Fibroblast of lung (primary cell): ENCODE measurements around the gene CCDC78. TPM values are rescaled to one million over a fixed set of nuclear protein-coding genes. Genes with fewer than 3 reads are reported as not detected.
"Not testable (repeated sequence)": the region's sequence is repeated elsewhere in the genome, so short reads cannot be mapped to it uniquely, and the experiment has no call there.

Experiments
- DNase-seq, 2 donors: peaks; one replicate each; pipeline versions ENCODE4 v3.0.0 to v3.0.0-alpha.2; 2010; ENCODE audit warnings: low read depth in 2 of 2
- H2AFZ ChIP-seq: 2 replicates; pipeline ENCODE4 v1.5.1; 2012; ENCODE audit warnings: low read length, control low read depth, inconsistent platforms
- H3K27ac ChIP-seq: 2 replicates; pipeline ENCODE4 v1.5.1; 2011; ENCODE audit warnings: low read length, control low read depth; ENCODE audit not compliant: insufficient read depth
- H3K27me3 ChIP-seq: 2 replicates; pipeline ENCODE4 v1.5.1; 2011; ENCODE audit warnings: mild to moderate bottlenecking, low read length; ENCODE audit not compliant: control insufficient read depth, insufficient read depth
- H3K36me3 ChIP-seq: 2 replicates; pipeline ENCODE4 v1.5.1; 2011; ENCODE audit warnings: low read length; ENCODE audit not compliant: control insufficient read depth, insufficient read depth
- H3K4me1 ChIP-seq: 2 replicates; pipeline ENCODE4 v1.5.1; 2011; ENCODE audit warnings: low read length; ENCODE audit not compliant: control insufficient read depth, insufficient read depth; ENCODE audit errors: extremely low read depth
- H3K4me2 ChIP-seq: 2 replicates; pipeline ENCODE4 v1.5.1; 2011; ENCODE audit warnings: low read length, control low read depth; ENCODE audit not compliant: insufficient read depth; ENCODE audit errors: extremely low read depth
- H3K4me3 ChIP-seq, 4 experiments: fragments of 200-600 bp in 1 of 4; sonication (generic) in 1 of 4; replicated peaks in 1 of 4; 2 replicates each; pipeline ENCODE4 v1.5.1; 2011 to 2016; ENCODE audit warnings: low read length in 4 of 4, low read depth in 3 of 4, mild to moderate bottlenecking in 3 of 4, control low read depth in 2 of 4, inconsistent platforms in 1 of 4, mixed read lengths in 1 of 4; ENCODE audit not compliant: insufficient read depth in 1 of 4; ENCODE audit errors: control extremely low read depth in 1 of 4
- H3K79me2 ChIP-seq: 2 replicates; pipeline ENCODE4 v1.5.1; 2012; ENCODE audit warnings: mild to moderate bottlenecking, low read length, inconsistent platforms; ENCODE audit not compliant: control insufficient read depth, insufficient read depth
- H3K9ac ChIP-seq: 2 replicates; pipeline ENCODE4 v1.5.1; 2011; ENCODE audit warnings: mild to moderate bottlenecking, low read length, control low read depth; ENCODE audit not compliant: insufficient read depth
- H3K9me3 ChIP-seq: 2 replicates; pipeline ENCODE4 v1.5.1; 2012; ENCODE audit warnings: low read depth, low read length; ENCODE audit not compliant: control insufficient read depth, insufficient read depth
- H4K20me1 ChIP-seq: 2 replicates; pipeline ENCODE4 v1.5.1; 2011; ENCODE audit warnings: low read length; ENCODE audit not compliant: control insufficient read depth, insufficient read depth; ENCODE audit errors: extremely low read depth
- EZH2 ChIP-seq: IDR thresholded peaks from 2 replicates; pipeline ENCODE4 v1.5.1; 2012; ENCODE audit warnings: low read length, control low read depth, mild to moderate bottlenecking; ENCODE audit errors: missing control alignments
- polyA plus RNA-seq, 2 donors: library from polyadenylated mRNA; depleted of rRNA in 1 of 2; stranded (reverse) in 1 of 2; unstranded in 1 of 2; fragments of >200 nt; gene quantifications; 2 replicates each; pipeline ENCODE4 v1.2.1, GENCODE V29; 2011 to 2012; ENCODE audit warnings: missing spikeins in 1 of 2
- total RNA-seq: library from RNA; depleted of rRNA; stranded (reverse); fragments of >200 nt; gene quantifications from 2 replicates; pipeline ENCODE4 v1.2.1, GENCODE V29; 2014
- TF ChIP-seq, protein P1 (sequence below), 2 donors: IDR thresholded peaks in 1 of 2; conservative IDR thresholded peaks in 1 of 2; 1 replicate in 1 of 2; 2 replicates in 1 of 2; pipeline ENCODE4 v1.5.1; 2011 to 2012; ENCODE audit warnings: low read length in 2 of 2, control low read depth in 1 of 2, inconsistent platforms in 1 of 2, low read depth in 1 of 2, mild to moderate bottlenecking in 1 of 2

The CCDC78 gene
- total and polyA plus RNA-seq, 2 donors (not counting 1 experiment from before 2014, with no cell fraction given) = 0.50 to 1.8 TPM

DNA sequence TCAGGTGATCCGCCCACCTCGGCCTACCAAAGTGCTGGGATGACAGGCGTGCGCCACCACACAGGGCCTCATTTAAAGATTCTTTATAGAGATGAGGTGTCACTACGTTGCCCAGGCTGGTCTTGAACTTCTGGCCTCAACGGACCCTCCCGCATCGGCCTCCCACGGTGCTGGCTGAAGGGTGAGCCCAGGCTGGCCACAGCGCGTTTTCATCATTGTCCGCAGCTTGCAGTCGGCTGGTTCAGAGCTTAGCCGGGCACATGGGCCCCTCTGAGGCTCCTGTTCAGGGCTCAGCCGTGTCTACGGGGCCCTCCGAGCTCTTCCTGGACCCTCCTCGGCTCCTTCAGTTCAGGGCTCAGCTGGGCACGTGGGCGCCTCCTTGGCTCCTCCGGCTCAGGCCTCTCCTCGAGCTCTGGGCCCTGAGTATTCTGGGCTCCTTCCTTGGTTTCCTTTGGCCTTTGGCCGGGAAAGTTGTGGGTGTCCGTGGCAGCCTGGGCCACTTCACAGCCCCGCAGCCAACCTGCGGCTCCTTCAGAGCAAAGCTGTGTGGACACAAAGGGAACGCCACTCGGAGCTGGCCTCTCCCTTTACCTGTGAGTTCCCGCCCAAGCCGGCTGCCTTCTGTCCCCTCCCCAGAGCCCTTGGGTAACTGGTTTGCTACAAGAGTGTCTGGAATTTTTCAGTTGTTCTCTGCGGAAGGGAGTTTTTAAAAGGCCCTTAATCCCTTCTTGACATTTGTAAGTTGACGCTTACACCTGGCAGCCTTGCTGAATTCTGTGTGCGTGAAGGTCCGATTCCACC, 33.1 kb upstream of the CCDC78 start:
- no peak for DNase-seq
- Histone ChIP-seq H3K4me1 (no peaks in the 10 kb centered on the region), H4K20me1 (no peaks in the 10 kb centered on the region), H3K9me3 (no peaks in the 10 kb centered on the region), H3K36me3 (no peaks in the 10 kb centered on the region), H3K9ac (no peak overlapping the region), H2AFZ (no peak overlapping the region), H3K4me2 (no peak overlapping the region), H3K27me3 (no peaks in the 10 kb centered on the region), H3K4me3 (no peak overlapping the region), H3K27ac (no peak overlapping the region), H3K79me2 (no peaks in the 10 kb centered on the region)
- no peak for TF ChIP-seq EZH2

DNA sequence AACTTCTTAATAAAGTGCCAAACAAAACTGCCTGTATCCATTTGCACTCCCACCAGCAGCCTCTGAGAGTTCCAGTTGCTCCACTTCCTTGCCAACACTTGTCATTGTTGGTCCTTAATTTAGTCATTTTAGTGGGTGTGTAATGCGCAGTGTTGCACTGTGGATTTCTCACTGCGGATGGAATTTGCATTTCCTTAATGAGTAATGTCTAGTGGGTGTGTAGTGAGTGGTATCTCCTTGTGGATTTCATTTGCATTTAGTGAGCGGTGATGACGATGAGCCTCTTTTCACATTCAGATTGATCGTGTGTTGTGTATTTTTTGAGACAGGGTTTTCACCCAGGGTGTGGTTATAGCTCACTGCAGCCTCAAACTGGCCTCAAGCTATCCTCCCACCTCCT, 30.2 kb upstream of the CCDC78 start:
- Histone ChIP-seq H4K20me1 (no peaks in the 10 kb centered on the region), H3K79me2 (no peaks in the 10 kb centered on the region), H3K27ac (no peak overlapping the region), H2AFZ (no peak overlapping the region), H3K27me3 (peaks cover 4% of the 10 kb centered on the region), H3K4me2 (no peak overlapping the region), H3K9me3 (no peaks in the 10 kb centered on the region), H3K4me3 (no peak overlapping the region), H3K36me3 (no peaks in the 10 kb centered on the region), H3K9ac (no peak overlapping the region), H3K4me1 (no peaks in the 10 kb centered on the region)
- DNase-seq = no peak
- TF ChIP-seq, protein P1, sequence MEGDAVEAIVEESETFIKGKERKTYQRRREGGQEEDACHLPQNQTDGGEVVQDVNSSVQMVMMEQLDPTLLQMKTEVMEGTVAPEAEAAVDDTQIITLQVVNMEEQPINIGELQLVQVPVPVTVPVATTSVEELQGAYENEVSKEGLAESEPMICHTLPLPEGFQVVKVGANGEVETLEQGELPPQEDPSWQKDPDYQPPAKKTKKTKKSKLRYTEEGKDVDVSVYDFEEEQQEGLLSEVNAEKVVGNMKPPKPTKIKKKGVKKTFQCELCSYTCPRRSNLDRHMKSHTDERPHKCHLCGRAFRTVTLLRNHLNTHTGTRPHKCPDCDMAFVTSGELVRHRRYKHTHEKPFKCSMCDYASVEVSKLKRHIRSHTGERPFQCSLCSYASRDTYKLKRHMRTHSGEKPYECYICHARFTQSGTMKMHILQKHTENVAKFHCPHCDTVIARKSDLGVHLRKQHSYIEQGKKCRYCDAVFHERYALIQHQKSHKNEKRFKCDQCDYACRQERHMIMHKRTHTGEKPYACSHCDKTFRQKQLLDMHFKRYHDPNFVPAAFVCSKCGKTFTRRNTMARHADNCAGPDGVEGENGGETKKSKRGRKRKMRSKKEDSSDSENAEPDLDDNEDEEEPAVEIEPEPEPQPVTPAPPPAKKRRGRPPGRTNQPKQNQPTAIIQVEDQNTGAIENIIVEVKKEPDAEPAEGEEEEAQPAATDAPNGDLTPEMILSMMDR (conservative IDR thresholded peaks at IDR 0.05 in 1 of 2, IDR thresholded peaks at IDR 0.05 in 1 of 2; ENCODE audit: low read depth in 1 of 2, low read length in 2 of 2) = no peak
- no peak for TF ChIP-seq EZH2

DNA sequence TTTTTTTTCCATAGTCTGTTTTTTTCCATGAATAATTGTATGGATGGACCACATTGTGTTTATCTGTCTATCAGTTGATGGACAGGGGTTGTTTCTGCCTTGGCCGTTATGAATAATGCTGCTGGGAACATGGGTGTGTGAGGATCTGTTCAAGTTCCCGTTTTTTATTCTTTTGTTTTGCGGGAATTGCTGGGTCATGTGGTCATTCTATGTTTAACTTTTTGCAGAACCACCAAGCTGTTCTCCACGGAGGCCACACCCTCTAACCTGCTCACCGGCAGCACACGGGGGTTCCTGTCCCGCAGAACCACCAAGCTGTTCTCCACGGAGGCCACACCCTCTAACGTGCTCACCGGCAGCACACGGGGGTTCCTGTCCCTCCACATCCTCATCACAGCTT, 28.4 kb upstream of the CCDC78 start:
- Histone ChIP-seq H4K20me1 (no peaks in the 10 kb centered on the region), H2AFZ (no peak overlapping the region), H3K4me2 (no peak overlapping the region), H3K36me3 (no peaks in the 10 kb centered on the region), H3K27me3 (peaks cover 9% of the 10 kb centered on the region), H3K27ac (no peak overlapping the region), H3K9ac (no peak overlapping the region), H3K9me3 (no peaks in the 10 kb centered on the region), H3K4me3 (no peak overlapping the region), H3K4me1 (no peaks in the 10 kb centered on the region), H3K79me2 (no peaks in the 10 kb centered on the region)
- DNase-seq = no peak
- no peak for TF ChIP-seq EZH2
- TF ChIP-seq, protein P1 (conservative IDR thresholded peaks at IDR 0.05 in 1 of 2, IDR thresholded peaks at IDR 0.05 in 1 of 2; ENCODE audit: low read depth in 1 of 2, low read length in 2 of 2) = no peak

DNA sequence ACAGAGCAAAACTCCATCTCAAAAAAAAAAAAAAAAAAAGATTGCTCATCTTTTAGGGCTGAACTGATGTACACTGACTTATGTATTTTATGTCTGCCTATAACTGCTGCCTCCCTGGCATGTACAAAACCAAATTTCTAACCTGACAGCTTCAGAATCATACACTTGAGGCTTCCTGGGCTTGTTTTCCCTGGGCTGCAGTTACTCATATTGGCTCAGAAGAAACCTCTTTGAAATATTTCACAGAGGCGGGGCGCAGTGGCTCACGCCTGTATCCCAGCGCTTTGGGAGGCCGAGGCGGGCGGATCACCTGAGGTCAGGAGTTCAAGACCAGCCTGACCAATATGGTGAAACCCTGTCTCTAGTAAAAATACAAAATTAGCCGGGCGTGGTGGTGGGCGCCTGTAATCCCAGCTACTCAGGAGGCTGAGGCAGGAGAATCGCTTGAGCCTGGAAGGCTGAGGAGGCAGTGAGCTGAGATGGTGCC, 27.9 kb upstream of the CCDC78 start:
- not testable (repeated sequence) for H3K79me2 ChIP-seq, DNase-seq, H3K27me3 ChIP-seq, H3K36me3 ChIP-seq, H3K9ac ChIP-seq, H3K27ac ChIP-seq, H3K4me1 ChIP-seq, H3K4me3 ChIP-seq, H4K20me1 ChIP-seq, H3K9me3 ChIP-seq, H2AFZ ChIP-seq, H3K4me2 ChIP-seq
